ENCODE results near the gene IGF1. TPM values are rescaled to one million over a fixed set of nuclear protein-coding genes. Genes with fewer than 3 reads are reported as not detected.

IGF1 gene
- total and polyA plus RNA-seq, 9 of the 15 experiments (the other 6 are each of a cell fraction or from before 2014, with no cell fraction given): 3.7 to 13.9 (median 4.5) TPM

- H3K36me3 ChIP-seq (ENCODE audit: control insufficient read depth, insufficient read depth, low read length): no peaks in the 10 kb centered on the region
- H3K9ac ChIP-seq (ENCODE audit: insufficient read depth in 1 of 2, low read depth in 2 of 2, low read length in 2 of 2): no peak overlapping the region
- no peaks in the 10 kb centered on the region for H3K9me1 ChIP-seq (ENCODE audit: control insufficient read depth, insufficient read depth, low read length)
- POLR2A ChIA-PET: no interaction called here
- H3K4me2 ChIP-seq (ENCODE audit: insufficient read depth, low read length): no peak overlapping the region; the same call in 1 of the 2 replicates
- no peak overlapping the region for H3K27ac ChIP-seq (ENCODE audit: extremely low read depth, low read depth, low read length)
- no peaks in the 10 kb centered on the region for H3K27me3 ChIP-seq (ENCODE audit: control insufficient read depth in 2 of 2, insufficient read depth in 2 of 2, low read length in 2 of 2)
- H3K9me3 ChIP-seq (replicated peaks; ENCODE audit: control insufficient read depth, insufficient read depth, low read depth, low read length): no peaks in the 10 kb centered on the region
- no peak for FAIRE-seq
- no peaks in the 10 kb centered on the region for H4K20me1 ChIP-seq (replicated peaks; ENCODE audit: control insufficient read depth, insufficient read depth, low read length)
- intact Hi-C loops (cut with micrococcal nuclease): no loop called here
- H3K4me3 ChIP-seq: no peak overlapping the region
- in situ Hi-C loops (cut with MboI): no loop called here
- no peak overlapping the region for H2AFZ ChIP-seq (ENCODE audit: low read depth, low read length)
- peak in 3 of 4 experiments; percentile 12 to 26 (median 23) for DNase-seq (ENCODE audit: extremely low read depth in 1 of 4, low spot score in 3 of 4)
- no peaks in the 10 kb centered on the region for H3K79me2 ChIP-seq (ENCODE audit: control insufficient read depth, insufficient read depth, low read length)
- no peak for ATAC-seq
- TF ChIP-seq CBFA2T2 (conservative IDR thresholded peaks at IDR 0.05) (0 out of 2 replicates have a peak, but pooled peaks have one; percentile 9), NR2F6 (CRISPR knock-in tag; IDR thresholded peaks at IDR 0.05) (no peak), TOE1 (IDR thresholded peaks at IDR 0.05; ENCODE audit: borderline replicate concordance) (peak; percentile 53; the same call in 1 of the 2 replicates), TOE1 (CRISPR knock-in tag; IDR thresholded peaks at IDR 0.05; ENCODE audit: borderline replicate concordance, low read depth) (no peak), RAD51 (IDR thresholded peaks at IDR 0.05; ENCODE audit: borderline replicate concordance, low read depth) (peak; percentile 66; the same call in 1 of the 2 replicates), ADNP (tag; IDR thresholded peaks at IDR 0.05) (no peak), POLR3A (IDR thresholded peaks at IDR 0.05; ENCODE audit: borderline replicate concordance, extremely low read depth, insufficient read depth, insufficient read length) (no peak), YY1 (IDR thresholded peaks at IDR 0.05; ENCODE audit: borderline replicate concordance in 1 of 3, control insufficient read depth in 1 of 3, extremely low read depth in 1 of 3, insufficient read depth in 3 of 3, insufficient read length in 1 of 3, insufficient replicate concordance in 2 of 3, low read depth in 1 of 3, low read length in 2 of 3) (no peak), ZNF384 (IDR thresholded peaks at IDR 0.05; ENCODE audit: low read depth, low read length) (no peak)
- TF ChIP-seq, protein P1, sequence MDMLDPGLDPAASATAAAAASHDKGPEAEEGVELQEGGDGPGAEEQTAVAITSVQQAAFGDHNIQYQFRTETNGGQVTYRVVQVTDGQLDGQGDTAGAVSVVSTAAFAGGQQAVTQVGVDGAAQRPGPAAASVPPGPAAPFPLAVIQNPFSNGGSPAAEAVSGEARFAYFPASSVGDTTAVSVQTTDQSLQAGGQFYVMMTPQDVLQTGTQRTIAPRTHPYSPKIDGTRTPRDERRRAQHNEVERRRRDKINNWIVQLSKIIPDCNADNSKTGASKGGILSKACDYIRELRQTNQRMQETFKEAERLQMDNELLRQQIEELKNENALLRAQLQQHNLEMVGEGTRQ (CRISPR knock-in tag; IDR thresholded peaks at IDR 0.05): peak; percentile 56
- TF ChIP-seq, protein P2, sequence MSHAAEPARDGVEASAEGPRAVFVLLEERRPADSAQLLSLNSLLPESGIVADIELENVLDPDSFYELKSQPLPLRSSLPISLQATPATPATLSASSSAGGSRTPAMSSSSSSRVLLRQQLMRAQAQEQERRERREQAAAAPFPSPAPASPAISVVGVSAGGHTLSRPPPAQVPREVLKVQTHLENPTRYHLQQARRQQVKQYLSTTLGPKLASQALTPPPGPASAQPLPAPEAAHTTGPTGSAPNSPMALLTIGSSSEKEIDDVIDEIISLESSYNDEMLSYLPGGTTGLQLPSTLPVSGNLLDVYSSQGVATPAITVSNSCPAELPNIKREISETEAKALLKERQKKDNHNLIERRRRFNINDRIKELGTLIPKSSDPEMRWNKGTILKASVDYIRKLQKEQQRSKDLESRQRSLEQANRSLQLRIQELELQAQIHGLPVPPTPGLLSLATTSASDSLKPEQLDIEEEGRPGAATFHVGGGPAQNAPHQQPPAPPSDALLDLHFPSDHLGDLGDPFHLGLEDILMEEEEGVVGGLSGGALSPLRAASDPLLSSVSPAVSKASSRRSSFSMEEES (CRISPR knock-in tag; IDR thresholded peaks at IDR 0.05): peak; percentile 77
- TF ChIP-seq, protein P3, sequence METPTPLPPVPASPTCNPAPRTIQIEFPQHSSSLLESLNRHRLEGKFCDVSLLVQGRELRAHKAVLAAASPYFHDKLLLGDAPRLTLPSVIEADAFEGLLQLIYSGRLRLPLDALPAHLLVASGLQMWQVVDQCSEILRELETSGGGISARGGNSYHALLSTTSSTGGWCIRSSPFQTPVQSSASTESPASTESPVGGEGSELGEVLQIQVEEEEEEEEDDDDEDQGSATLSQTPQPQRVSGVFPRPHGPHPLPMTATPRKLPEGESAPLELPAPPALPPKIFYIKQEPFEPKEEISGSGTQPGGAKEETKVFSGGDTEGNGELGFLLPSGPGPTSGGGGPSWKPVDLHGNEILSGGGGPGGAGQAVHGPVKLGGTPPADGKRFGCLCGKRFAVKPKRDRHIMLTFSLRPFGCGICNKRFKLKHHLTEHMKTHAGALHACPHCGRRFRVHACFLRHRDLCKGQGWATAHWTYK (CRISPR knock-in tag; IDR thresholded peaks at IDR 0.05): no peak
- WGBS (ENCODE audit: insufficient coverage, low coverage, missing lambda C conversion rate): 25% methylated on average over 5 of the region's 5 CpGs
- CTCF ChIA-PET (ENCODE audit: low intra/inter-chr PET ratio): no interaction called here
- no peaks in the 10 kb centered on the region; a peak in 1 of 5 replicates for H3K4me1 ChIP-seq (replicated peaks in 1 of 2; ENCODE audit: control insufficient read depth in 2 of 2, insufficient read depth in 2 of 2, low read length in 2 of 2)
- BruUV-seq (replicated peaks): no TSS peak
These were observed 38.5 kb upstream of the IGF1 start for GRCh38 chr12:102518871-102519270.

Data from K562 (cell line).